DND-41 (cell line): Measurements from ENCODE around the gene EMCN.

Source experiments
- ATAC-seq: fragments of 200-7000 bp; cut with Tn5 transposase; 3 replicates; pipeline ENCODE4 v1.9.1; 2021; ENCODE audit warnings: low read depth; ENCODE audit not compliant: insufficient read depth
- DNase-seq: peaks from one replicate; pipeline ENCODE4 v3.0.0-alpha.2; 2020
- H2AFZ ChIP-seq: 2 replicates; pipeline ENCODE4 v1.6.0; 2012; ENCODE audit warnings: low read depth, low read length
- H3K27ac ChIP-seq: 2 replicates; pipeline ENCODE4 v1.5.1; 2012; ENCODE audit warnings: low read length, inconsistent platforms
- H3K27me3 ChIP-seq: fragments of 200-600 bp; sonication (generic); 2 replicates; pipeline ENCODE4 v1.6.0; 2012; ENCODE audit warnings: low read length, mild to moderate bottlenecking, inconsistent platforms; ENCODE audit not compliant: insufficient read depth, poor library complexity
- H3K36me3 ChIP-seq: 2 replicates; pipeline ENCODE4 v1.5.1; 2012; ENCODE audit warnings: low read length, inconsistent platforms; ENCODE audit not compliant: insufficient read depth
- H3K4me1 ChIP-seq: 2 replicates; pipeline ENCODE4 v1.5.1; 2012; ENCODE audit warnings: mild to moderate bottlenecking, low read length; ENCODE audit not compliant: insufficient read depth
- H3K4me2 ChIP-seq: 2 replicates; pipeline ENCODE4 v1.6.0; 2012; ENCODE audit warnings: mild to moderate bottlenecking, moderate library complexity, low read length, inconsistent platforms; ENCODE audit not compliant: insufficient read depth
- H3K4me3 ChIP-seq, 2 experiments: fragments of 200-600 bp in 1 of 2; shearing (Covaris generic) in 1 of 2; 2 replicates each; pipeline ENCODE4 v1.5.1; 2012 to 2016; ENCODE audit warnings: inconsistent platforms in 2 of 2, low read length in 2 of 2, mild to moderate bottlenecking in 2 of 2, low read depth in 1 of 2, moderate library complexity in 1 of 2
- H3K79me2 ChIP-seq: 2 replicates; pipeline ENCODE4 v1.6.0; 2012; ENCODE audit warnings: low read length, inconsistent platforms; ENCODE audit not compliant: insufficient read depth
- H3K9ac ChIP-seq: 2 replicates; pipeline ENCODE4 v1.6.0; 2012; ENCODE audit warnings: low read depth, mild to moderate bottlenecking, inconsistent platforms, low read length, moderate library complexity
- H3K9me3 ChIP-seq: 2 replicates; pipeline ENCODE4 v1.5.1; 2012; ENCODE audit warnings: low read length, moderate library complexity, mild to moderate bottlenecking, inconsistent platforms; ENCODE audit not compliant: insufficient read depth, severe bottlenecking
- H4K20me1 ChIP-seq: 2 replicates; pipeline ENCODE4 v1.6.0; 2012; ENCODE audit warnings: low read length; ENCODE audit not compliant: insufficient read depth
- CTCF ChIP-seq: IDR thresholded peaks from 2 replicates; pipeline ENCODE4 v1.5.1; 2012; ENCODE audit warnings: borderline replicate concordance, low read length, moderate library complexity, mild to moderate bottlenecking; ENCODE audit not compliant: poor library complexity, severe bottlenecking; ENCODE audit errors: extremely low read depth
- EZH2 ChIP-seq: IDR thresholded peaks from 3 replicates; pipeline ENCODE4 v1.6.1; 2012; ENCODE audit warnings: borderline replicate concordance, low read depth, mild to moderate bottlenecking, moderate library complexity, low read length, inconsistent platforms; ENCODE audit not compliant: severe bottlenecking

EMCN gene

GRCh38 chr4:100486496-100486895, 31.3 kb downstream of the EMCN start:
- Histone ChIP-seq H3K4me1 (no peaks in the 10 kb centered on the region), H3K27me3 (no peaks in the 10 kb centered on the region), H3K9ac (no peak overlapping the region), H3K9me3 (peaks cover 1% of the 10 kb centered on the region), H4K20me1 (no peaks in the 10 kb centered on the region), H3K4me3 (no peak overlapping the region), H3K4me2 (no peak overlapping the region), H3K36me3 (no peaks in the 10 kb centered on the region), H3K79me2 (no peaks in the 10 kb centered on the region), H3K27ac (no peak overlapping the region), H2AFZ (no peak overlapping the region)
- no peak for ATAC-seq
- DNase-seq = no peak
- TF ChIP-seq EZH2 = no peak
- no peak for TF ChIP-seq CTCF

GRCh38 chr4:100483796-100484195, 34.0 kb downstream of the EMCN start:
- Histone ChIP-seq H4K20me1 (no peaks in the 10 kb centered on the region), H3K79me2 (no peaks in the 10 kb centered on the region), H3K27ac (no peak overlapping the region)

GRCh38 chr4:100479971-100480370, 37.9 kb downstream of the EMCN start:
- H3K4me2 ChIP-seq = no peak overlapping the region
- no peak overlapping the region for H2AFZ ChIP-seq
- H3K9ac ChIP-seq = no peak overlapping the region
- TF ChIP-seq CTCF (no peak), EZH2 (no peak)
- no peaks in the 10 kb centered on the region for H3K9me3 ChIP-seq
- no peaks in the 10 kb centered on the region for H3K36me3 ChIP-seq
- no peak for DNase-seq
- H3K4me1 ChIP-seq = no peaks in the 10 kb centered on the region
- H4K20me1 ChIP-seq = no peaks in the 10 kb centered on the region
- no peaks in the 10 kb centered on the region for H3K27me3 ChIP-seq
- no peak overlapping the region for H3K4me3 ChIP-seq
- no peaks in the 10 kb centered on the region for H3K79me2 ChIP-seq
- no peak for ATAC-seq
- H3K27ac ChIP-seq = no peak overlapping the region

More at GRCh38 chr4:100483796-100484195, 34.0 kb downstream of the EMCN start:
- no peaks in the 10 kb centered on the region for H3K27me3 ChIP-seq
- no peaks in the 10 kb centered on the region for H3K4me1 ChIP-seq
- no peaks in the 10 kb centered on the region for H3K36me3 ChIP-seq
- ATAC-seq (no peak), DNase-seq (no peak)
- no peaks in the 10 kb centered on the region for H3K9me3 ChIP-seq
- no peak for TF ChIP-seq EZH2
- TF ChIP-seq CTCF = no peak
- H2AFZ ChIP-seq = no peak overlapping the region
- H3K4me3 ChIP-seq = no peak overlapping the region
- no peak overlapping the region for H3K9ac ChIP-seq
- no peak overlapping the region for H3K4me2 ChIP-seq

DNA sequence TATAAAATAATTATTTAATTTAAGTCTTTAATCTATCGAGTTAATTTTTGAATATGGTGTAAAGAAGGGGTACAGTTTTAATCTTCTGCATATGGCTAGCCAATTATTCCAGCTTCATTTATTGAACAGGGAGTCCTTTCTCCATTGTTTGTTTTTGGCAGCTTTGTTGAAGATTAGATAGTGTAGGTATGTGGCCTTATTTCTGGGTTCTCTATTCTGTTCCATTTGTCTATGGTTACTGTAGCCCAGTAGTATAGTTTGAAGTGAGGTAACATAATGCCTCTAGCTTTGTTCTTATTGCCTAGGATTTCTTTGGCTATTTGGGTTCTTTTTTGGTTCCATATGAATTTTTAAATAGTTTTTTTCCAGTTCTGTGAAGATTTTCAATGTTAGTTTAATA, 48.3 kb downstream of the EMCN start:
- Histone ChIP-seq H2AFZ (no peak overlapping the region), H3K27ac (no peak overlapping the region), H3K9me3 (peaks cover 13% of the 10 kb centered on the region), H3K27me3 (no peaks in the 10 kb centered on the region), H3K4me3 (no peak overlapping the region), H4K20me1 (no peaks in the 10 kb centered on the region), H3K9ac (no peak overlapping the region), H3K36me3 (no peaks in the 10 kb centered on the region), H3K4me2 (no peak overlapping the region), H3K79me2 (no peaks in the 10 kb centered on the region), H3K4me1 (no peaks in the 10 kb centered on the region)
- no peak for TF ChIP-seq CTCF
- no peak for TF ChIP-seq EZH2
- no peak for DNase-seq
- no peak for ATAC-seq
